ENCODE data around the gene PLVAP. TPM values are rescaled to one million over a fixed set of nuclear protein-coding genes. Genes with fewer than 3 reads are reported as not detected.

PLVAP gene
- 123 TPM for polyA plus RNA-seq (ENCODE audit: insufficient read length)
- long read RNA-seq, donor 1, transcript PLVAP-201 (6 exons, 2,305 nt) = major isoform, 67 of 147 reads
- long read RNA-seq, donor 1, partial matches to known transcripts = 80 of 147 reads
- long read RNA-seq, donor 1, other reads (novel, unspliced or antisense) = 0 of 147 reads
- long read RNA-seq, donor 2, transcript PLVAP-201 (6 exons, 2,305 nt) = major isoform, 28 of 109 reads
- long read RNA-seq, donor 2, partial matches to known transcripts = 73 of 109 reads
- long read RNA-seq, donor 2, other reads (novel, unspliced or antisense) = 8 of 109 reads
- long read RNA-seq, donor 3, transcript PLVAP-201 (6 exons, 2,305 nt) = major isoform, 26 of 90 reads
- long read RNA-seq, donor 3, partial matches to known transcripts = 64 of 90 reads
- long read RNA-seq, donor 3, other reads (novel, unspliced or antisense) = 0 of 90 reads
- long read RNA-seq, donor 4, partial matches to known transcripts = 9 of 9 reads
- long read RNA-seq, donor 4, other reads (novel, unspliced or antisense) = 0 of 9 reads
- long read RNA-seq, donor 5, transcript PLVAP-201 (6 exons, 2,305 nt) = major isoform, 72 of 114 reads
- long read RNA-seq, donor 5, partial matches to known transcripts = 42 of 114 reads
- long read RNA-seq, donor 5, other reads (novel, unspliced or antisense) = 0 of 114 reads
- long read RNA-seq, donor 6, transcript PLVAP-201 (6 exons, 2,305 nt) = major isoform, 40 of 210 reads
- long read RNA-seq, donor 6, partial matches to known transcripts = 165 of 210 reads
- long read RNA-seq, donor 6, other reads (novel, unspliced or antisense) = 5 of 210 reads
- long read RNA-seq, donor 7, transcript PLVAP-201 (6 exons, 2,305 nt) = major isoform, 56 of 117 reads
- long read RNA-seq, donor 7, partial matches to known transcripts = 61 of 117 reads
- long read RNA-seq, donor 7, other reads (novel, unspliced or antisense) = 0 of 117 reads
- long read RNA-seq, donor 8, transcript PLVAP-201 (6 exons, 2,305 nt) = major isoform, 12 of 61 reads
- long read RNA-seq, donor 8, partial matches to known transcripts = 49 of 61 reads
- long read RNA-seq, donor 8, other reads (novel, unspliced or antisense) = 0 of 61 reads

DNA sequence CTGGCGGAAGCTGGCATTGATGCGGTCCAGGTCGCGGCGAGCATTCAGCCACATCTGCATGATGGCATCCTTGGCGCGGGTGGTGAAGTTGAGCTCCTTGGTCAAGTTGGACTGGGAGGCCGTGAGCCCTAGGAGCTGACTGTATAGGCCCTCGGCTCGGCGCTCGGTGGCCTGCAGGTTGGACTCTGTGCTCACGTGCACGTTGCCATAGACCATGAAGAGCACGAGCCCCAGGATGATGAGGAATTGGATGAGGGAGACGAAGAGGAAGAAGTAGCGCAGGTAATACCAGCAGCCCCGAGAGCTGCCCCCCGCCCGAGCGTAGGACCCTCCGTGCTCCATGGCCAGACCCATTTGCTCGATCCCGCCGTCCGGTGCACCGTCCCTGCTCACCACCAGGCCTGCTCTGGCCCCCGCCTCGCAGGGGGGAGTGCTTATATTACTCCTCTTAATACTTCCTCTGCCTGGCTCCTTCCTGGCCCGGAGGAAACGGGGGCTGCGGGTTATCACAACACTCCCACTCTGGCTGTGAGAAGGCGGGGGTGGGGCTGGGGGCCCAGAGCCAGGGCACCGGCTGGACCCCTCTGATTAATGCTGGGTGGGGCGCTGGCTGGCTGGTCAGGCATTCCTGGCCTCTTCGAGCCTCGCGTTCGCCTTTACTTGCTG is at the start of gene PLVAP:
Gene PLVAP, minus strand, starts transcription at position 408 of the 666 bp plus-strand sequence. Its CDS starts 54 bp downstream, at position 354.
- DNase-seq = peak; percentile 59

DNA sequence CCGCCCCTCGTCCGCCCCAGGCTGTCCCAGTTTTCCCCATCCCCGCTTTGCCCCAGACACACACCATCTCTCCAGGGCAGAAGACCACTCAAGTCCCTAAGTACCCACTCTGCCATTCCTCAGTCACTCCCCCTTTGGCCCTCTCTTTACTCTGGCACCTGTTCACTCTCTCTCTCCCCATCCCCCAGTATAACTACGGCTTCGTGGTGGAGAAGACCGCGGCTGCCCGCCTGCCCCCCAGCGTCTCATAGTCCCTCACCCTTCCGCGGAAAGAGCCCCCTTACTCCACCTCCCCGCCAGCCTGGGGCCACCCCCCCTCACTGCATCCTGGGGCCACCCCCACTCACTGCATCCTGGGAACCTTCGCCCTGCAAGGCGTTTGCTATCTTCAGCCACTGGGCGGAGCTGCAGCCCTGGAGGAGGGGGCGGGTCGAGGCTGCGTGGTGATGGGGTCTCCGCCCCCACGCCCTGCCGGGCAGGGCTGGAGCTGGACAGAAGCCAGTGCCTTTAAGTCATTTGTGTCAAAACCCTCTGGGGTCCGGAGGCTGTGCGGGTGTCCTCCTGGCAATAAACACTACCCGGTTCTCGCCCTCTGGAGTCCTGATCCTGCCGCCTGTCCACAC is 47.7 kb upstream of the PLVAP start:
- DNase-seq = no peak

- DNase-seq = no peak
Observed at GRCh38 chr19:17423429-17424208, 46.5 kb upstream of the PLVAP start.

DNA sequence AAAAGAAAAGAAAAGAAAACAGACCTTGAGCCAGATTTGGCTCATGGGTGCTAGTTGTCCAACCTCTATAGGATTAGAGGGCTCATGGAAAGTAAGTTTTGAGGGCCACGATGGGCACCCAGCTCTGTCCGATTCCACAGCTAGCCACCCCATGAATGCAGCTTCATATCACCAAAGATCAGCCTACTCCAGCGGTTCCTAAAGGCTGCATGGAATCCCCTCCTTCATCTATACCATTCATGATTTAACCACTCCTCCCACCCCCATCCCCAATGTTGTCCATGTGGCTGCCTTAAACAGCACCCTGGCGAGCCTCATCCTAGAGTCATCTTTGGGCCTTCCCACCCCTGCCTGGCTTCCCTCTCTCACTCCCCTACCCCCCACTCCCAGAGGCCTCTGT is 44.8 kb upstream of the PLVAP start:
- no peak for DNase-seq

- DNase-seq = no peak
Observed at GRCh38 chr19:17420475-17420924, 43.4 kb upstream of the PLVAP start.

DNA sequence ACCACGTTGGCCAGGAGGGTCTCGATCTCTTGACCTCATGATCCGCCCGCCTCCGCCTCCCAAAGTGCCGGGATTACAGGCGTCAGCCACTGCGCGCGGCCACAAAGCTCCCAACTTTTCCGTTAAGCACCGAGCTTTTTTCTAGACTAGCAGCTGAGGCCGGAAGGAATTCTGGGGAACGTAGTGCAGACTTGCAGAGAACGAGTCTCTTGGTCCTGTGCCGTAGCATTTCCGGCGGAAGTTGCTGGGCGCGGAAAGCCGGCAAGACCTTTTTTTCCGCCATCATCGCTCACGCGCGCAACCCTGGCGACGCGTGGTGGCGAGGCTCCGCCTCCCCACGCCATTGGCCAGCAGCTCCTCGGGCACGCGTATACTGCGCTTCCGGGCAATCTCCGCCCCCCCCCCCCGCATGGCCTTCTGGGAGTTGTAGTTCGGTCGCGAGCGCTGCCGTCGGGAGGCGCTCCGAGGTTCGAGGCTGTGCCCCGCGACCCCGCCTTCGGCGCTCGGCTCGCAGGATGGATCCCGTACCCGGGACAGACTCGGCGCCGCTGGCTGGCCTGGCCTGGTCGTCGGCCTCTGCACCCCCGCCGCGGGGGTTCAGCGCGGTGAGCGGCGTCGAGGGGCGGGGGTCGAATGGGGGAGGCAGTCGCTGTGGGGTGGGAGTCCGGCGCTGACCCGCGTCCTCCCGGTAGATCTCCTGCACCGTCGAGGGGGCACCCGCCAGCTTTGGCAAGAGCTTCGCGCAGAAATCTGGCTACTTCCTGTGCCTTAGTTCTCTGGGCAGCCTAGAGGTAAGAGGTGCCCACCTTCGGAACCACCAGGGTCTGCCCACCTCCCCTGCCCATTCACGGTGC is 42.7 kb upstream of the PLVAP start, which contains the start of gene MVB12A:
Gene MVB12A, plus strand, starts transcription at position 427 of the 854 bp plus-strand sequence. Its CDS starts 89 bp downstream, at position 516.
- DNase-seq = peak; percentile 98

GRCh38 chr19:17419154-17419620 is 42.0 kb upstream of the PLVAP start:
- no peak for DNase-seq

DNA sequence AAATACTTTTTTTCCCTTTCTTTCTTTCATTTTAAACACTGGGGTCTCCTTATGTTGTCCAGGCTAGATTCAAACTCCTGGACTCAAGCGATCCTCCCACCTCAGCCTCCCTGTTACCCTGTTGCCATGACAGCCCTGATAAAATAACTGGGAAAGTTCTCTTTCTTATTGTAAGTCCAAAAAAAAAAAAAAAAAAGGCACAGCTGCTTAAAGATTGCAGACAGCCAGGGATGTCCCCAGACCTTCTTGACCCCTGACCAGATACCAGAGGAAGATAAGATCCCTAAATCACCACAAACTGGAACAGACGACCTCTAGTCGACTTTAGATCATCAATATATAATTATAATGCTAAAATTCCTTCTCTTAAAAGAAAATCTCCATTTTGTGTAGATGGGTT is 41.6 kb upstream of the PLVAP start:
- no peak for DNase-seq

- no peak for DNase-seq
Observed at GRCh38 chr19:17415121-17415520, 38.0 kb upstream of the PLVAP start.

DNA sequence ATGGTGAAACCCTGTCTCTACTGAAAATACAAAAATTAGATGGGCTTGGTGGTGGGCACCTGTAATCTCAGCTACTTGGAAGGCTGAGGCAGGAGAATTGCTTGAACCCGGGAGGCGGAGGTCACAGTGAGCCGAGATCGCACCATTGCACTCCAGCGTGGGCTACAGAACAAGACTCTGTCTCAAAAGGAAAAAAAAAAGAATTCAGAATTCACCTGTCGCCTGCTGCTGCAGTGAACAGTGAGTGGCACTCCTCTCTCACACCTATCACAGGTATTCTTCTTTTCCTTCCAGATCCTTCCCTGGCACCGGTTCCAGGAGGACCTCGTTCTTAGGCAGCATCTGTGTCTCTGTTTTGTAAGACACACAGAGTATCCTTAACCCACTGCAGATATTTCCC is 37.0 kb upstream of the PLVAP start:
- no peak for DNase-seq

DNA sequence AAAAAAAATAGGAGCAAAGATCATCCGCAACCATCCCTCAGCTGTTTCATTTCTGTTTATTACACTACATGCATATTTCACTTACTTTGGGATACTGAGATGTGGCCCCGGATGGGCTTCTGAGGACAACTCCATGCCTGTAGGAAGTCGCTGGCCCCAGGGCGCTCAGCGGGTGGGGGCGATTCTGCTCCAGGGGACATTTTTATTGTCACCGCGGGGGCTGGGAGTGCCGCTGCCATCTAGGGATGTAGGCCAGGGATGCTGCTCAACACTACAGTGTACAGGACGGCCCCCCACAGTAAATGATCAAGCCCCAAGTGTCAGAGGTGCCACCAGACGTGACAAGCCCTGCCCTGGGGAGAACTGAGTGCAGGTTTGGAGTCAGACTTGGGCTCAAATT is 34.7 kb upstream of the PLVAP start:
- DNase-seq = no peak

DNA sequence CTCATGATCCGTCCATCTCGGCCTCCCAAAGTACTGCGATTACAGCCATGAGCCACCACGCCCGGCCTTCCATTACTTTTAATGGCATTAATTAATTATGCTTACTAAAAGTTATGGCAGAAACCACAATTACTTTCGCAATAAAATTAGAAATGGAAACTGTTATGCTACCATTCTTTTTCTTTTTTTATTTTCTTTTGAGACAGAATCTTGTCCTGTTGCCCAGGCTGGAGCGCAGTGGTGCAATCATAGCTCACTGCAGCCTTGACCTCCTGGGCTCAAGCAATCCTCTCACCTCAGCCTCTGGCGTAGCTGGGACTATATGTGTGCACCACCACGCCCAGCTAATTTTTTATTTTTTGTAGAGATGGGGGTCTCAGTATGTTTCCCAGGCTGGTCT is 32.8 kb upstream of the PLVAP start:
- DNase-seq = no peak

GRCh38 chr19:17406887-17407196 is 29.7 kb upstream of the PLVAP start:
- DNase-seq = no peak

- no peak for DNase-seq
Observed at GRCh38 chr19:17406046-17406886, 29.1 kb upstream of the PLVAP start.

DNA sequence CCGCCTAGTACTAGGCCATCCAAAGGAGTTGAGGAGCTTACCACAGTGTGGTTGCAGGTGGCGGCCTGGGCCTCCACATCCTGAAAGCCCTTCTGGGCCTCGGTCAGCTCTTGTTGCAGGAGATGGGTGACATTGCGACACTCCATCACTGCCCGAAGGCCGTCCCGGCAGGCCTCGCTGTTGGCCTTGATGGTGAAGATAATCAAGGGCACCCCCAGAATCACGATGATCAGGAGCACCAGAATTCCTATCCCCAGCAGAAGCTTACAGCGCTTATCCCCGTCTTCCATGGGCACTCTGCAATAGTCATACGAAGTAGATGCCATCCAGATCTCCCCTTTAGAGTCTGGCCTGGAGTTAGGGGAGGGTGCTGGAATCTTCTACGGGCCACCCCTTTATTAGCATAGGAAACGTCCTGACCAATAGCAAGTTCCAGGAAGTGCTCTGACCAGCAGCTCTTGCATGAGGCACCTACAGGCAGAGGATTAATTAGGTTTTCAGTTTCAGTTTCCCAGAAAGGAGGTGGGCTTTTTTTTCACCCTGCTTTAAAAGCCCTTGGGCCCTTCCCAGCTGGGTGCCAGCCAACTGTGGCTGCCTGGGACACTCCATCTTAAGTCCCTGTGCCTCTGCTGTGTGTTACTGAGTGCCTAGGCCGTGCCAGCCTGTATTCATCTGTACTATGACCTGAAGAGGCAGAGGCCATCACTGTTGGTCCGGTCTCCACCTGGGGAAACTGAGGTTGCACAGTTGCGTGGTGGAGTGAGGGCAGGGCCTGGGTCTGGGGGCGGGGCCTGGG is 28.3 kb upstream of the PLVAP start, which contains the start of gene BST2:
Gene BST2, minus strand, starts transcription at position 381 of the 796 bp plus-strand sequence. Its CDS starts 55 bp downstream, at position 326.
- DNase-seq = no peak

GRCh38 chr19:17404621-17405249 is 27.6 kb upstream of the PLVAP start:
- no peak for DNase-seq

GRCh38 chr19:17404015-17404414 is 26.9 kb upstream of the PLVAP start:
- DNase-seq = no peak

All from left kidney (tissue), 8 donors.